ENCODE results near the gene CMTR1. TPM values are rescaled to one million over a fixed set of nuclear protein-coding genes. Genes with fewer than 3 reads are reported as not detected.

CMTR1 gene
- total RNA-seq, 2 experiments from 2014 or later: 53.3 to 55.2 TPM

GRCh38 chr6:37480118-37480736 is 47.2 kb downstream of the CMTR1 start:
- no peak overlapping the region for H3K4me3 Mint-ChIP-seq
- H3K36me3 Mint-ChIP-seq: peaks cover 12% of the 10 kb centered on the region
- H3K4me1 Mint-ChIP-seq: no peaks in the 10 kb centered on the region
- H3K27ac Mint-ChIP-seq: no peak overlapping the region
- H3K27me3 Mint-ChIP-seq: no peaks in the 10 kb centered on the region
- H3K9me3 Mint-ChIP-seq: no peaks in the 10 kb centered on the region
- no peak for DNase-seq

- H3K36me3 Mint-ChIP-seq: peaks cover 10% of the 10 kb centered on the region
- H3K9me3 Mint-ChIP-seq: no peaks in the 10 kb centered on the region
- no peak for DNase-seq
- no peaks in the 10 kb centered on the region for H3K4me1 Mint-ChIP-seq
- no peak overlapping the region for H3K27ac Mint-ChIP-seq
- H3K27me3 Mint-ChIP-seq: no peaks in the 10 kb centered on the region
- H3K4me3 Mint-ChIP-seq: no peak overlapping the region
Observed at GRCh38 chr6:37480951-37481534, 48.0 kb downstream of the CMTR1 start.

- no peak for DNase-seq
- Mint-ChIP-seq H3K36me3 (peaks cover 12% of the 10 kb centered on the region), H3K9me3 (no peaks in the 10 kb centered on the region), H3K4me3 (no peak overlapping the region), H3K27ac (no peak overlapping the region), H3K27me3 (no peaks in the 10 kb centered on the region), H3K4me1 (no peaks in the 10 kb centered on the region)
Observed at GRCh38 chr6:37481711-37482605, 48.9 kb downstream of the CMTR1 start.

GRCh38 chr6:37482606-37483251 is 49.7 kb downstream of the CMTR1 start:
- H3K27ac Mint-ChIP-seq: no peak overlapping the region
- no peaks in the 10 kb centered on the region for H3K27me3 Mint-ChIP-seq
- peaks cover 10% of the 10 kb centered on the region for H3K36me3 Mint-ChIP-seq
- DNase-seq: no peak
- H3K4me1 Mint-ChIP-seq: peaks cover under 1% of the 10 kb centered on the region
- no peak overlapping the region for H3K4me3 Mint-ChIP-seq
- H3K9me3 Mint-ChIP-seq: no peaks in the 10 kb centered on the region

- no peaks in the 10 kb centered on the region for H3K9me3 Mint-ChIP-seq
- no peaks in the 10 kb centered on the region for H3K27me3 Mint-ChIP-seq
- peaks cover 7% of the 10 kb centered on the region for H3K4me1 Mint-ChIP-seq
- H3K27ac Mint-ChIP-seq: peak overlapping the region; percentile 30
- no peak for DNase-seq
- peaks cover 14% of the 10 kb centered on the region for H3K36me3 Mint-ChIP-seq
- H3K4me3 Mint-ChIP-seq: no peak overlapping the region
Observed at GRCh38 chr6:37483252-37483901, 50.4 kb downstream of the CMTR1 start.

- Mint-ChIP-seq H3K4me3 (no peak overlapping the region), H3K36me3 (peaks cover 21% of the 10 kb centered on the region), H3K27ac (no peak overlapping the region)
Observed at GRCh38 chr6:37483917-37484785, 51.1 kb downstream of the CMTR1 start.

GRCh38 chr6:37484786-37485170 is 51.8 kb downstream of the CMTR1 start:
- peaks cover 19% of the 10 kb centered on the region for H3K4me1 Mint-ChIP-seq
- H3K27ac Mint-ChIP-seq: no peak overlapping the region
- no peak overlapping the region for H3K4me3 Mint-ChIP-seq
- no peaks in the 10 kb centered on the region for H3K27me3 Mint-ChIP-seq
- H3K9me3 Mint-ChIP-seq: no peaks in the 10 kb centered on the region
- H3K36me3 Mint-ChIP-seq: peaks cover 22% of the 10 kb centered on the region
- DNase-seq: no peak

More at GRCh38 chr6:37483917-37484785, 51.1 kb downstream of the CMTR1 start:
- Mint-ChIP-seq H3K9me3 (no peaks in the 10 kb centered on the region), H3K27me3 (no peaks in the 10 kb centered on the region), H3K4me1 (peaks cover 14% of the 10 kb centered on the region)
- DNase-seq: peak; percentile 74

- Mint-ChIP-seq H3K4me3 (no peak overlapping the region), H3K4me1 (peaks cover 25% of the 10 kb centered on the region), H3K27ac (no peak overlapping the region), H3K27me3 (no peaks in the 10 kb centered on the region), H3K36me3 (peaks cover 22% of the 10 kb centered on the region), H3K9me3 (no peaks in the 10 kb centered on the region)
- DNase-seq: no peak
Observed at GRCh38 chr6:37485291-37485702, 52.3 kb downstream of the CMTR1 start.

- Mint-ChIP-seq H3K4me1 (peaks cover 33% of the 10 kb centered on the region), H3K9me3 (no peaks in the 10 kb centered on the region), H3K4me3 (no peak overlapping the region), H3K27me3 (no peaks in the 10 kb centered on the region), H3K36me3 (peaks cover 22% of the 10 kb centered on the region), H3K27ac (no peak overlapping the region)
- no peak for DNase-seq
Observed at GRCh38 chr6:37486121-37486839, 53.3 kb downstream of the CMTR1 start.

- Mint-ChIP-seq H3K4me1 (peaks cover 48% of the 10 kb centered on the region), H3K9me3 (no peaks in the 10 kb centered on the region), H3K4me3 (no peak overlapping the region), H3K36me3 (peaks cover 15% of the 10 kb centered on the region), H3K27ac (no peak overlapping the region), H3K27me3 (no peaks in the 10 kb centered on the region)
- DNase-seq: no peak
Observed at GRCh38 chr6:37487591-37488380, 54.8 kb downstream of the CMTR1 start.

- H3K9me3 Mint-ChIP-seq: no peaks in the 10 kb centered on the region
- no peak overlapping the region for H3K4me3 Mint-ChIP-seq
- peaks cover 18% of the 10 kb centered on the region for H3K36me3 Mint-ChIP-seq
- DNase-seq: no peak
- H3K4me1 Mint-ChIP-seq: peaks cover 55% of the 10 kb centered on the region
- peak overlapping the region; percentile 12 for H3K27ac Mint-ChIP-seq
- H3K27me3 Mint-ChIP-seq: no peaks in the 10 kb centered on the region
Observed at GRCh38 chr6:37488476-37488875, 55.5 kb downstream of the CMTR1 start.

GRCh38 chr6:37489697-37490336 is 56.8 kb downstream of the CMTR1 start:
- no peak for DNase-seq
- Mint-ChIP-seq H3K4me1 (peaks cover 66% of the 10 kb centered on the region), H3K36me3 (peaks cover 28% of the 10 kb centered on the region), H3K4me3 (no peak overlapping the region), H3K27ac (peak overlapping the region; percentile 73), H3K27me3 (no peaks in the 10 kb centered on the region), H3K9me3 (no peaks in the 10 kb centered on the region)
